Measurements from ENCODE around the gene NDUFAB1. TPM values are rescaled to one million over a fixed set of nuclear protein-coding genes. Genes with fewer than 3 reads are reported as not detected.

Gene NDUFAB1
- total and polyA plus RNA-seq, 2 donors from 2014 or later = 66.6 to 374 TPM

DNA sequence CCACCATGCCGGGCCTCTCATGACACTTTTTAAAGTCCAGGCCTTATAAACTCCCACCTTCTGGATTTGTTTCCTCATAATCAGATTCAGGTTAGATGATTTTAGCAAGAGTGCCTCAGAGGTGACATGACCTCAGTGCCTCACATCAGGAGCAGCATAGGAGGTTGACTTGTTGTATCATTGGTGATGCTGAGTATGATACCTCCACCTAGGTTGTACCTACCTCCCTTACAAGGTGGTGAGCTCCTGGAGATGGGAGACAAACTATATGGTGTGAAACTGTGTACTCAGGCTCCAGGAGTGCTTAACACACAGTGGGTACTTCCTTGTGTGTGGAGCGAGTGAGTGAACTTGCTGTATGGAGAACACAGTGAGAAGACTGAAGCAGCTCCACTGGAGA, 18.6 kb downstream of the NDUFAB1 start:
- DNase-seq = no peak
- Histone ChIP-seq H3K27ac (ENCODE audit: low read depth in 2 of 2, low read length in 2 of 2) (no peak overlapping the region), H3K9ac (ENCODE audit: low read length in 3 of 3) (no peak overlapping the region), H3K9me3 (ENCODE audit: control insufficient read depth in 2 of 3, insufficient read depth in 1 of 3, low read length in 3 of 3) (no peaks in the 10 kb centered on the region), H3K4me3 (ENCODE audit: low read length in 3 of 3) (no peak overlapping the region), H3K27me3 (ENCODE audit: control insufficient read depth, insufficient read depth, low read length) (no peaks in the 10 kb centered on the region), H3K4me1 (ENCODE audit: control insufficient read depth in 2 of 3, insufficient read depth in 2 of 3, low read depth in 1 of 3, low read length in 3 of 3) (no peaks in the 10 kb centered on the region), H3K36me3 (ENCODE audit: control insufficient read depth in 2 of 3, insufficient read depth in 3 of 3, low read length in 3 of 3) (peaks cover 15 to 38% (median 18%) of the 10 kb centered on the region in 3 donors)
- TF ChIP-seq, protein P1, sequence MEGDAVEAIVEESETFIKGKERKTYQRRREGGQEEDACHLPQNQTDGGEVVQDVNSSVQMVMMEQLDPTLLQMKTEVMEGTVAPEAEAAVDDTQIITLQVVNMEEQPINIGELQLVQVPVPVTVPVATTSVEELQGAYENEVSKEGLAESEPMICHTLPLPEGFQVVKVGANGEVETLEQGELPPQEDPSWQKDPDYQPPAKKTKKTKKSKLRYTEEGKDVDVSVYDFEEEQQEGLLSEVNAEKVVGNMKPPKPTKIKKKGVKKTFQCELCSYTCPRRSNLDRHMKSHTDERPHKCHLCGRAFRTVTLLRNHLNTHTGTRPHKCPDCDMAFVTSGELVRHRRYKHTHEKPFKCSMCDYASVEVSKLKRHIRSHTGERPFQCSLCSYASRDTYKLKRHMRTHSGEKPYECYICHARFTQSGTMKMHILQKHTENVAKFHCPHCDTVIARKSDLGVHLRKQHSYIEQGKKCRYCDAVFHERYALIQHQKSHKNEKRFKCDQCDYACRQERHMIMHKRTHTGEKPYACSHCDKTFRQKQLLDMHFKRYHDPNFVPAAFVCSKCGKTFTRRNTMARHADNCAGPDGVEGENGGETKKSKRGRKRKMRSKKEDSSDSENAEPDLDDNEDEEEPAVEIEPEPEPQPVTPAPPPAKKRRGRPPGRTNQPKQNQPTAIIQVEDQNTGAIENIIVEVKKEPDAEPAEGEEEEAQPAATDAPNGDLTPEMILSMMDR (IDR thresholded peaks at IDR 0.05; ENCODE audit: borderline replicate concordance, extremely low read depth, insufficient read depth) = no peak
- intact Hi-C loops (cut with DNase I) = no loop called here
- no peak for FAIRE-seq

DNA sequence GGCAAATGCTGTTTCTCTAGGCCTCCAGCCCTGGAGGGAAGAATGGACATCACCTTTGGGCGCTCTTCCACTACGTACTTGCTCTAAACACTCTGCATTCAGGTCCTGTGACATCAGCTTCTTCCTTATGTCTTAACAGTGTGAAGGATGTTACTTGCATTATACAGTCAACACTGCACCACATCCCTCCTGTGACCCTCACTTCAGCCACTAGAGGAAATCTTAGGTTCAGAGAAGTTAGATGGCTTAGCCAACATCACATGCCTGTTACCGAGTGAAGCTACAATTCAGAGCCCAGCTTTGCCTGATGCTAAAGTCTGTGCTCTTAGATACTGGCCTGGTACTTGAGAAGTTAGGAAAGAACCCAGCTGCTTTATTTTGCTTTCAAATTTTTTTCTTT, 20.3 kb downstream of the NDUFAB1 start:
- no peak overlapping the region for H3K9ac ChIP-seq (ENCODE audit: low read length in 3 of 3)
- no peaks in the 10 kb centered on the region for H3K9me3 ChIP-seq (ENCODE audit: control insufficient read depth in 2 of 3, insufficient read depth in 1 of 3, low read length in 3 of 3)
- TF ChIP-seq, protein P1 (IDR thresholded peaks at IDR 0.05; ENCODE audit: borderline replicate concordance, extremely low read depth, insufficient read depth) = no peak
- intact Hi-C loops (cut with DNase I) = no loop called here
- H3K4me1 ChIP-seq (ENCODE audit: control insufficient read depth in 2 of 3, insufficient read depth in 2 of 3, low read depth in 1 of 3, low read length in 3 of 3) = no peaks in the 10 kb centered on the region
- no peak overlapping the region for H3K4me3 ChIP-seq (ENCODE audit: low read length in 3 of 3)
- no peak overlapping the region for H3K27ac ChIP-seq (ENCODE audit: low read depth in 2 of 2, low read length in 2 of 2)
- no peak for FAIRE-seq
- H3K36me3 ChIP-seq (ENCODE audit: control insufficient read depth in 2 of 3, insufficient read depth in 3 of 3, low read length in 3 of 3) = peaks cover 12 to 42% (median 18%) of the 10 kb centered on the region in 3 donors
- DNase-seq = no peak
- no peaks in the 10 kb centered on the region for H3K27me3 ChIP-seq (ENCODE audit: control insufficient read depth, insufficient read depth, low read length)

DNA sequence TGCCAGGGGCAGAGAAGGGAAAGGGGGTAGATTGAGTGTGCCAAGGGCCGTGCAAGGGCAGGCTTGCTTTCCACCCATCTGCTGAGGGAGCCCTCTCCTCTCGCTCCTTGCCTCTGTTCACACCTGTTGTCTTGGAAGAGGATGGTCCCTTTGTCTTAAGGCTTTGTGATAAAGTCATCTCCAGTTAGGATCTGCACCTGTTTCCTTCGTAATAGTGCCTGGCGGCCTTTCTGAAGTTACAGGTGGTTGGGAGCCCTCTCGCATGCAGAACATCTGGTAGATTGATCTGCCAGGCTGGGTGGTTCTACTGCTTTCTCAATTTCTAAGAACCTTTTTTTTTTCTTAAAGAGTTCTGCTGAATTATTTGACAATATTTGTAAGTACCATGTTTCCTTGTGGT, 22.3 kb downstream of the NDUFAB1 start:
- H3K27ac ChIP-seq (ENCODE audit: low read depth in 2 of 2, low read length in 2 of 2) = no peak overlapping the region
- intact Hi-C loops (cut with DNase I) = no loop called here

More for the DNA sequence above, 22.3 kb downstream of the NDUFAB1 start:
- no peaks in the 10 kb centered on the region for H3K4me1 ChIP-seq (ENCODE audit: control insufficient read depth in 2 of 3, insufficient read depth in 2 of 3, low read depth in 1 of 3, low read length in 3 of 3)
- no peak overlapping the region for H3K4me3 ChIP-seq (ENCODE audit: low read length in 3 of 3)
- FAIRE-seq (no peak), DNase-seq (no peak)
- TF ChIP-seq, protein P1 (IDR thresholded peaks at IDR 0.05; ENCODE audit: borderline replicate concordance, extremely low read depth, insufficient read depth) = no peak
- no peaks in the 10 kb centered on the region for H3K9me3 ChIP-seq (ENCODE audit: control insufficient read depth in 2 of 3, insufficient read depth in 1 of 3, low read length in 3 of 3)
- peaks cover 5 to 33% (median 15%) of the 10 kb centered on the region in 3 donors for H3K36me3 ChIP-seq (ENCODE audit: control insufficient read depth in 2 of 3, insufficient read depth in 3 of 3, low read length in 3 of 3)
- H3K9ac ChIP-seq (ENCODE audit: low read length in 3 of 3) = no peak overlapping the region
- no peaks in the 10 kb centered on the region for H3K27me3 ChIP-seq (ENCODE audit: control insufficient read depth, insufficient read depth, low read length)

All from kidney (tissue), 14 donors.